ENCODE results near the gene TNS3. TPM values are rescaled to one million over a fixed set of nuclear protein-coding genes. Genes with fewer than 3 reads are reported as not detected.

The TNS3 gene
- total RNA-seq, 1 experiment from 2014 or later = 143 TPM

GRCh38 chr7:47358357-47358756 is 223.6 kb downstream of the TNS3 start:
- peaks cover 95% of the 10 kb centered on the region for H4K20me1 ChIP-seq (ENCODE audit: insufficient read depth)
- H3F3A ChIP-seq (ENCODE audit: insufficient read depth, low read depth) = peaks cover 31% of the 10 kb centered on the region
- H3K4me3 ChIP-seq = no peak overlapping the region
- H3K36me3 ChIP-seq (ENCODE audit: low read depth) = peaks cover 44% of the 10 kb centered on the region
- DNase-seq = no peak
- H3K4me1 ChIP-seq (replicated peaks; ENCODE audit: insufficient read depth) = peaks cover 20% of the 10 kb centered on the region
- ChIA-PET POLR2A (ENCODE audit: unreplicated experiment) (no interaction called here), CTCF (interaction anchor here (0.6 kb wide), 1 partner anchor 223 kb away, joined by 3 read pairs; no protein-coding TSS in a partner anchor)
- H3K79me2 ChIP-seq (ENCODE audit: low read depth) = peaks cover 92% of the 10 kb centered on the region
- H3K9me3 ChIP-seq (ENCODE audit: insufficient read depth, low read depth) = no peaks in the 10 kb centered on the region
- H3K27ac ChIP-seq = no peak overlapping the region
- BruUV-seq (replicated peaks) = no TSS peak
- no peak overlapping the region for H3K4me2 ChIP-seq
- no peaks in the 10 kb centered on the region for H3K27me3 ChIP-seq (ENCODE audit: insufficient read depth, low read depth)
- intact Hi-C loops (cut with micrococcal nuclease; ENCODE audit: unreplicated experiment) = no loop called here
- H3K9me2 ChIP-seq (ENCODE audit: insufficient read depth) = no peaks in the 10 kb centered on the region
- no peak overlapping the region for H2AFZ ChIP-seq
- TF ChIP-seq EZH2 (IDR thresholded peaks at IDR 0.05; ENCODE audit: low read depth) = no peak
- TF ChIP-seq CTCF (conservative IDR thresholded peaks at IDR 0.05) = no peak

GRCh38 chr7:47357863-47358262 is 224.0 kb downstream of the TNS3 start:
- ChIA-PET CTCF (no interaction called here), POLR2A (ENCODE audit: unreplicated experiment) (no interaction called here)
- H3K9me2 ChIP-seq (ENCODE audit: insufficient read depth) = no peaks in the 10 kb centered on the region
- DNase-seq = no peak
- no peak for TF ChIP-seq EZH2 (IDR thresholded peaks at IDR 0.05; ENCODE audit: low read depth)
- no peak for TF ChIP-seq CTCF (conservative IDR thresholded peaks at IDR 0.05)
- H3K79me2 ChIP-seq (ENCODE audit: low read depth) = peaks cover 92% of the 10 kb centered on the region
- H3K36me3 ChIP-seq (ENCODE audit: low read depth) = peaks cover 44% of the 10 kb centered on the region
- H3K9me3 ChIP-seq (ENCODE audit: insufficient read depth, low read depth) = no peaks in the 10 kb centered on the region
- intact Hi-C loops (cut with micrococcal nuclease; ENCODE audit: unreplicated experiment) = no loop called here
- no peaks in the 10 kb centered on the region for H3K27me3 ChIP-seq (ENCODE audit: insufficient read depth, low read depth)
- H3K4me3 ChIP-seq = no peak overlapping the region
- BruUV-seq (replicated peaks) = no TSS peak
- H3F3A ChIP-seq (ENCODE audit: insufficient read depth, low read depth) = peaks cover 33% of the 10 kb centered on the region
- no peak overlapping the region for H3K4me2 ChIP-seq
- peaks cover 20% of the 10 kb centered on the region for H3K4me1 ChIP-seq (replicated peaks; ENCODE audit: insufficient read depth)
- H2AFZ ChIP-seq = no peak overlapping the region
- no peak overlapping the region for H3K27ac ChIP-seq
- peaks cover 97% of the 10 kb centered on the region for H4K20me1 ChIP-seq (ENCODE audit: insufficient read depth)

GRCh38 chr7:47357361-47357760 is 224.6 kb downstream of the TNS3 start:
- DNase-seq = no peak
- intact Hi-C loops (cut with micrococcal nuclease; ENCODE audit: unreplicated experiment) = no loop called here
- H4K20me1 ChIP-seq (ENCODE audit: insufficient read depth) = peaks cover 98% of the 10 kb centered on the region
- no peaks in the 10 kb centered on the region for H3K27me3 ChIP-seq (ENCODE audit: insufficient read depth, low read depth)
- no peaks in the 10 kb centered on the region for H3K9me3 ChIP-seq (ENCODE audit: insufficient read depth, low read depth)
- H3K79me2 ChIP-seq (ENCODE audit: low read depth) = peaks cover 92% of the 10 kb centered on the region
- TF ChIP-seq CTCF (conservative IDR thresholded peaks at IDR 0.05) (no peak), EZH2 (IDR thresholded peaks at IDR 0.05; ENCODE audit: low read depth) (no peak)
- no peak overlapping the region for H3K27ac ChIP-seq
- ChIA-PET POLR2A (ENCODE audit: unreplicated experiment) (no interaction called here), CTCF (no interaction called here)
- peaks cover 48% of the 10 kb centered on the region for H3K36me3 ChIP-seq (ENCODE audit: low read depth)
- H3K4me1 ChIP-seq (replicated peaks; ENCODE audit: insufficient read depth) = peaks cover 15% of the 10 kb centered on the region
- no TSS peak for BruUV-seq (replicated peaks)
- H3K9me2 ChIP-seq (ENCODE audit: insufficient read depth) = no peaks in the 10 kb centered on the region
- peaks cover 33% of the 10 kb centered on the region for H3F3A ChIP-seq (ENCODE audit: insufficient read depth, low read depth)
- no peak overlapping the region for H2AFZ ChIP-seq
- H3K4me3 ChIP-seq = no peak overlapping the region
- H3K4me2 ChIP-seq = no peak overlapping the region
